HG03432 (cell line): ENCODE results near the gene SBK3.
"Not testable (repeated sequence)": the region's sequence is repeated elsewhere in the genome, so short reads cannot be mapped to it uniquely, and the experiment has no call there.

Experiments used
- ATAC-seq: cut with Tn5 transposase; IDR thresholded peaks from one replicate; pipeline ENCODE4 v1.9.1; 2021; ENCODE audit warnings: mild to moderate bottlenecking, moderate library complexity; ENCODE audit not compliant: unreplicated experiment

SBK3 gene

GRCh38 chr19:55543567-55543966 lies 1.8 kb downstream of the SBK3 start:
- ATAC-seq = no peak

- ATAC-seq = no peak
Measured at GRCh38 chr19:55542292-55542855, 3.0 kb downstream of the SBK3 start.

DNA sequence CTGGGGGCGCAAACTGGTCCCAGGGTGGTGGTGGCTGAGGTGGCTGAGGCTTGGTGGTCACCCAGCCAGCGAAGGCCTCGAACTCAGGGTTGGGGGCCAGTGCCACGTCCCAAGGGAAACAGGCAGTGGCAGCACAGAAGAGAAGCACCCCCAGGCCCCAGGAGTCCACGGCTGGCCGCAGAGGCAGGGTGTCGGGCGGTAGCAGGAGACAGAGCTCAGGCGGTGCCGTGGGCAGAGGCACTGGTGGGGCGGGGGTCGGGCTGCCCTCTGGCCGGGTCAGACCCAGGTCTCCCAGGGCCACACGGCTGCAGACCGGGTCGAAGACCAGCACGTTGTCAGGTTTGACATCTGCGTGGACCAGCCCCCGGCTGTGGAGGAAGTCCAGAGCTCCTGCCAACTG lies 4.3 kb downstream of the SBK3 start:
- ATAC-seq = no peak

DNA sequence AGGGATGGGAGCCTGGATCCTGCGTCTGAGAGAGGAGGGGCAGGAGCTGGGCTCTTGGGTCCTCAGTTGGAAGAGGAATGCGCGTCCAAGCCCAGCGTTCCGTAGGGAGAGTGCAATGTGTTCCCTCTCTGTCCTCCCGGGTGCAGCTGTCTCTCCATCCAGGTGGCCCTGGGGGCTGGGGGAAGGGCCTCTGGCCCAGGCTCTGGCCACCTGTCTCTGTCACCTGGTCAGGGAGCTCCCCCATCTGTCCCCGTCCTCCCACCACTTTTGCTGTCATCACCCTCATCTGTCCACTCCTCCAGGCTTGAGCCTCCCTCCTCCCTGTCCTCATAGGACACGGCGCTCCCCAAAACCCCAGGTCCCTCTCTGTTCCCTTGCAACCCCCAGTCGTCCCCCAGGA lies 4.7 kb downstream of the SBK3 start:
- ATAC-seq = no peak

GRCh38 chr19:55539090-55539984 lies 6.0 kb downstream of the SBK3 start:
- ATAC-seq = no peak

DNA sequence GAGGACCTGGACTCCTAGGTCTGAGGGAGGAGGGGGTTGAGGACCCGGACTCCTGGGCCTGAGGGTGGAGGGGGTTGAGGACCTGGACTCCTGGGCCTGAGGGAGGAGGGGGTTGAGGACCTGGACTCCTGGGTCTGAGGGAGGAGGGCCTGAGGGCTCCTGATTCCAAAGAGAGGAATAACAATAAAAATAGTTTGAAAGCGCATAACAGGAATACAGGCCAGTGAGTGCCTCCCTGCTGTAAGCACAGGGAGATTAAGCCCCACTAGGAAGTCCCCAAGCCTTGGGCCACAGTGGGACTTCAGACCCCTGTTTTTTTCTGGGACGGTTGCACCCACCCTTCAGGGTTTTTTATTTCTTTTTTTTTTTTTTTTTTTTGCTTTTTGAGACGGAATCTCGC lies 7.2 kb downstream of the SBK3 start:
- ATAC-seq = no peak

DNA sequence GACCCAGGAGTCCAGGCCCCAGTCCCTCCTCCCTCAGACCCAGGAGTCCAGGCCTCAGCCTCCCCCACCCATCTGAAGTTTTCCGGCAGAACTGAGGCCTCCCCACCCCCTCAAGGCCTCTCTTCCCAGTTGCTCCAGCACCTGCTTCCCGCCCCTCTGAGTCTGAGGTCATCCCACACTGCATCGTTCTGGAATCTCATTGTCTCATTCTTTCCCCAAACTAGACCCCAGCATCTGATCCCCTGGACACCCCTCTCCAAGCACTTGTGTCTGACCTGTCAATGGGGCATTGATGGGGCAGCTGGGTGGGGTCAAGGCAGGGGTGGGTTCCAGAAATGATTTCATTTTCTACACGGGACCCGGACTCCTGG lies 7.6 kb downstream of the SBK3 start:
- no peak for ATAC-seq

DNA sequence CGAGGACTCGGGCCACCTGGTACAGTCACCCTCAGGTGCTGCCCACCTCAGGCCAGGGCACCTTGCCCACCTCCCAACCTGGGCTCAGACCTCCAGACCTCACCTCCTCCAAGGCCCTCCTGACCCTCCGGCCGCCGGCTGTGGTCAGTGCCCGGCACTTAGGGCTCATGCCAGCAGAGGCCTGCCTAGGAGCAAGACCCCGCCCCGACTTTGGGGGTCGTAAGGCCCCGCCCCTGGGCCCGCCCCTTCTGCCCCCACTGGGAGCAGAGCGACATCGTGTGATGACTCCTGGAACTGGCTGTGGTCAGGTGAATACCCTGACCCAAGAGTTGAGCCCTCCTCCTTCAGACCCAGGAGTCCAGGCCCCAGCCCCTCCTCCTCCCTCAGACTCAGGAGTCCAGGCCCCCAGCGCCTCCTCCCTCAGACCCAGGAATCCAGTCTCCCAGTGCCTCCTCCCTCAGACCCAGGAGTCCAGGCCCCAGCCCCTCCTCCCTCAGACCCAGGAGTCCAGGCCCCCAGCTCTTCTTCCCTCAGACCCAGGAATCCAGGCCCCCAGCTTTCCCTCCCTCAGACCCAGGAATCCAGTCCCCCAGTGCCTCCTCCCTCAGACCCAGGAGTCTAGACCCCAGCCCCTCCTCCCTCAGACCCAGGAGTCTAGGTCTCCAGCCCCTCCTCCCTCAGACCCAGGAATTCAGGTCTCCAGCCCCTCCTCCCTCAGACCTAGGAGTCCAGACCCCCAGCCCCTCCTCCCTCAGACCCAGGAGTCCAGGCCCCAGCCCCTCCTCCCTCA lies 8.2 kb downstream of the SBK3 start, which contains the start of gene SBK2:
Gene SBK2, minus strand, starts transcription at position 183 of the 790 bp plus-strand sequence. CDS start 839 bp downstream, outside the sequence.
- ATAC-seq = no peak

GRCh38 chr19:55536366-55536765 lies 9.0 kb downstream of the SBK3 start:
- no peak for ATAC-seq

GRCh38 chr19:55535965-55536350 lies 9.4 kb downstream of the SBK3 start:
- no peak for ATAC-seq

DNA sequence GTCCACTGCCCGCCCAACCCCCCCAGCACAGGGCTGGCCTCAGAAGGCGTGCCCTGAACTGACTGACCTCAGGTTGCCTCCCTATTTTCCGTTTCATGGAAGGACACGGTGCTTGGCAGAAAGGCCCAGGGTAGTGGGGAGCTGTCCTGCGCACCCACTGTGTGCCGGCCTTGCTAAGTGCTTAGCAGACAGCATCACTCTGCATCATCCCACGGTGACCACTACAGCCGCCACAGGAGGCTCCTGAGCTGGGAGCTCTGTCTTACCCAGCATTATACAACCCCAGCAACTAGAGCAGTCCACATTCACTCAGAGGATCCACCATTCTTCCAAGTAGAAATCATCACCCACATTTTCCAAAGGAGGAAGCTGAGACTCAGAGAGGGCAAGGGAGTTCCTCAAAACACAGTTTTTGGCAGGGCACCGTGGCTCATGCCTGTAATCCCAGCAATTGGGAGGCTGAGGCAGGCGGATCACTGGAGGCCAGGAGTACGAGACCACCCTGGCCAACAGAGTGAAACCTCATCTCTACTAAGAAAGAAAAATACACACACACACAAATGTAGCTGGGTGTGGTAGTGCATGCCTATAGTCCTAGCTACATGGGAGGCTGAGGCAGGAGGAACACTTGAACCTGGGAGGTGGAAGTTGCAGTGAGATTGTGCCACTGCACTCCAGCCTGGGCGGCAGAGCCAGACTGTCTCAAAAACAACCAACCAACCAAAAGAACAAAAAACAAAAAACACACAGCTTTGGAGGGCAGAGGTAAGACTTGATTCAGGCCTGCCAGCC lies 10.0 kb downstream of the SBK3 start:
- no peak for ATAC-seq

- ATAC-seq = not testable (repeated sequence)
Measured at GRCh38 chr19:55534280-55534679, 11.1 kb downstream of the SBK3 start.

DNA sequence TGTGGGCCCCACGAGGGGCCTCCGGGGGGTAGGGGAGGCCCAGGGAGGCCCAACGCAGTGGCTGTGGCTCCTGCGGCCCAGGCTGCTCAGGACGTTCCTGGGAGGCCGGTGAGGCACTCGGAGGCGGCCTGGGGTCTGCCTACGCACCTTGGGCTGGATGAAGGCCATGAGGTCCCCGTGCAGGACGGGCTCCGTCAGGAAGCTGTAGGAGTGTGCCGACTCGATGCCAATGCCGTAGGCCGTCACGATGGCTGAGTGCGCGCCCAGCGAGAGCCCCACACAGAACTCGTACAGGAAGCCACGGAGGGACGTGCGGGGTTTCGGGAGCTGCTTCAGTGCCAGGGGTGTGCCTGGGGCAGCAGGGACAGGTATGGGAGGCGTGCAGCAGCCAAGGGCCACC lies 14.3 kb downstream of the SBK3 start:
- ATAC-seq = no peak

DNA sequence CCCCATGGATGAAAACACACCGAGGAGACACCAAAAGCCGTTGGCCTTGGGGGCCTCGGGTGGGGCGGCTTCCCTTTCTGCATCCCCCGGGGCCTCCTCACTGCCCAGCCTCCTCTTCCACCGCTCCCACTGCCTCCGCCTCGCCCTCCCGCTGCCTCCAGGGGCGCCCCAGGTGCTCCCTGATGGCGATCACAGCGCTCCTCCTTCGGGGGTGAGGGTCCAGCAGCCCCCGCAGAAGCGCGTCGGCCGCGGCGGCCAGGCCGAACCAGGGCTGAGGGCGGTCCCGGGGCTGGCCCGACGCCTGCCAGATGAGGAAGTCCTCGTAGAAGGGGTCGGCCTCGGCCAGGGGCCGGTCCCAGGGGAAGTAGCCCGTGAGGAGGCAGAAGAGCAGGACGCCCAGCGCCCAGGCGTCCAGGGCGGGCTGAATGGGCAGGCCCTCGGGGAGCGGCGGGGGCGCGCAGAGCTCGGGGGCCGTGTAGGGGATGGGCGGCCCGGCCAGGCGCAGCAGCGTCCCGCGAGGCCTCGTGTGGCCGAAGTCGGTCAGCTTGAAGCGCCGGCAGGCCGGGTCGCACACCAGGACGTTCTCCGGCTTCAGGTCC lies 15.6 kb downstream of the SBK3 start:
- ATAC-seq = no peak

DNA sequence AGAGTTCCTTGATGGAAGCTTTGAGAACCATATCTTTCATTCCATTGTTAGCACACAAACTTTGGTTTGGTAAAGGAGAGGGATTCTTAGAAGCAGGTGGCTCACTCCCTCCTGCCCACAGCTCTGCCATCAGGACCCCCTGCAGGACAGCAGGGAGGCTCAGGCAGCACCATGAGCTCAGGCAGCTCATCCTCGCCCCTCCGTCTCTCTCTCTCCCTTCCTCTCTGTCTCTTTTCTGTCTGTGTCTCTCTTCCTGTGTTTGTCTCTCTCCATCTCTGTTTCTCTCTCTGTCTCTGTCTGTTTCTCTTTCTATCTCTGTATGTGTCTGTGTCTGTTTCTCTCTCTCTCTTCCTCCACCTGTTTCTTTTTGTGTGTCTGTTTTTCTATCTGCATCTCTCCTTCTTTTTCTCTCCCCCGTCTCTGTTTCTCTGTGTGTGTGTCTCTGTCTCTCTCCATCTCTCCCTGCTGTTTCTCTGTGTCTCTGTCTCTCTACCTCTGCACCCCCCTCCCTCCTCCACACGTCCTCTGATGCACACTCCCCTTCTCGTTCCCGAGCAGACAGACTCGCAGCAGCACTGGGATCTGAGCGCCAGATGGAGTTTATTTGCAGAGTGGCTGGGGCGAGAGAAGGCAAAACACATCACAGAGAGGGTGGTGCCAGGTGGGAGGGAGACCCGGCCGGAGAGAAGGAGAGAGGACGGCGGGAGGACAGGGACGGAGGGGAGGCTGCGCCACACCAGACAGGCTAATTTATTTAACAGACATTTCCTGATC lies 17.1 kb downstream of the SBK3 start:
- ATAC-seq = no peak

GRCh38 chr19:55527197-55528029 lies 17.9 kb downstream of the SBK3 start:
- ATAC-seq = no peak

GRCh38 chr19:55526216-55527196 lies 18.8 kb downstream of the SBK3 start:
- no peak for ATAC-seq
